ENCODE measurements around the gene NPW.

NPW gene

GRCh38 chr16:1992704-1993317 lies 26.8 kb upstream of the NPW start:
- TF ChIP-seq EGR1 (IDR thresholded peaks at IDR 0.05) (no peak), FOXM1 (IDR thresholded peaks at IDR 0.05; ENCODE audit: borderline replicate concordance, low read depth) (no peak), TAF1 (IDR thresholded peaks at IDR 0.05; ENCODE audit: low read depth) (no peak), USF1 (IDR thresholded peaks at IDR 0.05) (no peak), REST (IDR thresholded peaks at IDR 0.05; ENCODE audit: low read depth) (no peak), RAD21 (IDR thresholded peaks at IDR 0.05; ENCODE audit: low read depth) (no peak), TEAD4 (IDR thresholded peaks at IDR 0.05) (no peak), EP300 (IDR thresholded peaks at IDR 0.05; ENCODE audit: borderline replicate concordance) (no peak), ZBTB7A (IDR thresholded peaks at IDR 0.05; ENCODE audit: low read depth) (no peak), MAX (IDR thresholded peaks at IDR 0.05) (no peak), YY1 (IDR thresholded peaks at IDR 0.05; ENCODE audit: low read depth) (no peak), CREB1 (IDR thresholded peaks at IDR 0.05; ENCODE audit: low read depth) (no peak), NFIC (IDR thresholded peaks at IDR 0.05) (no peak)

GRCh38 chr16:1993731-1994131 lies 25.9 kb upstream of the NPW start:
- no peak for TF ChIP-seq EGR1 (IDR thresholded peaks at IDR 0.05)
- TF ChIP-seq TCF12 (IDR thresholded peaks at IDR 0.05; ENCODE audit: low read depth), result 0 out of 2 replicates have a peak, but pooled peaks have one; percentile 30
- TF ChIP-seq RAD21 (IDR thresholded peaks at IDR 0.05; ENCODE audit: low read depth), result no peak
- TF ChIP-seq EP300 (IDR thresholded peaks at IDR 0.05; ENCODE audit: borderline replicate concordance), result 0 out of 2 replicates have a peak, but pooled peaks have one; percentile 16
- TF ChIP-seq CREB1 (IDR thresholded peaks at IDR 0.05; ENCODE audit: low read depth), result no peak
- peak; percentile 74 for TF ChIP-seq YY1 (IDR thresholded peaks at IDR 0.05; ENCODE audit: low read depth)
- no peak for TF ChIP-seq TAF1 (IDR thresholded peaks at IDR 0.05; ENCODE audit: low read depth)
- no peak for TF ChIP-seq MAX (IDR thresholded peaks at IDR 0.05)
- no peak for TF ChIP-seq ZBTB7A (IDR thresholded peaks at IDR 0.05; ENCODE audit: low read depth)
- TF ChIP-seq NFIC (IDR thresholded peaks at IDR 0.05), result peak; percentile 65
- TF ChIP-seq FOXM1 (IDR thresholded peaks at IDR 0.05; ENCODE audit: borderline replicate concordance, low read depth), result no peak
- TF ChIP-seq REST (IDR thresholded peaks at IDR 0.05; ENCODE audit: low read depth), result no peak
- peak; percentile 56; the same call in 1 of the 2 replicates for TF ChIP-seq CEBPB (IDR thresholded peaks at IDR 0.05)
- TF ChIP-seq USF1 (IDR thresholded peaks at IDR 0.05), result no peak
- TF ChIP-seq TEAD4 (IDR thresholded peaks at IDR 0.05), result peak; percentile 69

- TF ChIP-seq CREB1 (IDR thresholded peaks at IDR 0.05; ENCODE audit: low read depth), result no peak
- no peak for TF ChIP-seq EP300 (IDR thresholded peaks at IDR 0.05; ENCODE audit: borderline replicate concordance)
- no peak for TF ChIP-seq MAX (IDR thresholded peaks at IDR 0.05)
- TF ChIP-seq TCF12 (IDR thresholded peaks at IDR 0.05; ENCODE audit: low read depth), result no peak
- no peak for TF ChIP-seq YY1 (IDR thresholded peaks at IDR 0.05; ENCODE audit: low read depth)
- TF ChIP-seq CEBPB (IDR thresholded peaks at IDR 0.05), result no peak
- TF ChIP-seq NFIC (IDR thresholded peaks at IDR 0.05), result no peak
- TF ChIP-seq FOXM1 (IDR thresholded peaks at IDR 0.05; ENCODE audit: borderline replicate concordance, low read depth), result no peak
- TF ChIP-seq EGR1 (IDR thresholded peaks at IDR 0.05), result no peak
- TF ChIP-seq ZBTB7A (IDR thresholded peaks at IDR 0.05; ENCODE audit: low read depth), result no peak
- no peak for TF ChIP-seq TEAD4 (IDR thresholded peaks at IDR 0.05)
- no peak for TF ChIP-seq USF1 (IDR thresholded peaks at IDR 0.05)
- no peak for TF ChIP-seq REST (IDR thresholded peaks at IDR 0.05; ENCODE audit: low read depth)
- no peak for TF ChIP-seq RAD21 (IDR thresholded peaks at IDR 0.05; ENCODE audit: low read depth)
Observed at GRCh38 chr16:1997494-1998359, 21.9 kb upstream of the NPW start.
